ENCODE results near the gene GPR137B.

The GPR137B gene

GRCh38 chr1:236142253-236143103, at the start of gene GPR137B:
Gene GPR137B, plus strand, starts transcription at chr1:236142539. Its CDS starts 84 bp downstream, at chr1:236142623.
- peak; percentile 53 for DNase-seq

GRCh38 chr1:236092899-236093298, 49.4 kb upstream of the GPR137B start:
- DNase-seq: no peak

GRCh38 chr1:236095705-236096520, 46.4 kb upstream of the GPR137B start:
- DNase-seq: no peak

GRCh38 chr1:236096660-236097482, 45.5 kb upstream of the GPR137B start:
- peak; percentile 88 for DNase-seq

- DNase-seq: no peak
Observed at GRCh38 chr1:236098267-236098666, 44.1 kb upstream of the GPR137B start.

- no peak for DNase-seq
Observed at GRCh38 chr1:236099355-236099974, 42.9 kb upstream of the GPR137B start.

GRCh38 chr1:236100799-236101198, 41.5 kb upstream of the GPR137B start:
- no peak for DNase-seq

- no peak for DNase-seq
Observed at GRCh38 chr1:236101233-236102200, 40.8 kb upstream of the GPR137B start.

GRCh38 chr1:236102611-236103010, 39.7 kb upstream of the GPR137B start:
- DNase-seq: no peak

- no peak for DNase-seq
Observed at GRCh38 chr1:236103059-236103458, 39.3 kb upstream of the GPR137B start.

GRCh38 chr1:236103646-236104218, 38.6 kb upstream of the GPR137B start:
- DNase-seq: peak; percentile 48

GRCh38 chr1:236107121-236107907, 35.0 kb upstream of the GPR137B start:
- no peak for DNase-seq

- DNase-seq: no peak
Observed at GRCh38 chr1:236108027-236108648, 34.2 kb upstream of the GPR137B start.

GRCh38 chr1:236110137-236110536, 32.2 kb upstream of the GPR137B start:
- no peak for DNase-seq

- no peak for DNase-seq
Observed at GRCh38 chr1:236111527-236112331, 30.6 kb upstream of the GPR137B start.

GRCh38 chr1:236112332-236112627, 30.1 kb upstream of the GPR137B start:
- no peak for DNase-seq

GRCh38 chr1:236113324-236114032, 28.9 kb upstream of the GPR137B start:
- no peak for DNase-seq

GRCh38 chr1:236114076-236114747, 28.1 kb upstream of the GPR137B start:
- DNase-seq: no peak
